ENCODE data around the gene ARMC7. TPM values are rescaled to one million over a fixed set of nuclear protein-coding genes. Genes with fewer than 3 reads are reported as not detected.
"Not testable (repeated sequence)": the region's sequence is repeated elsewhere in the genome, so short reads cannot be mapped to it uniquely, and the experiment has no call there.

The ARMC7 gene
- total and polyA plus RNA-seq, 2 of the 13 experiments (the other 11 are each of a cell fraction or from before 2014, with no cell fraction given) = 3.9 to 4.2 TPM

GRCh38 chr17:75133001-75133400 is 23.2 kb downstream of the ARMC7 start (continued):
- TF ChIP-seq RXRB (CRISPR knock-in tag; IDR thresholded peaks at IDR 0.05; ENCODE audit: borderline replicate concordance) = no peak; the same call in 1 of the 2 replicates
- 0 out of 2 replicates have a peak, but pooled peaks have one; percentile 29 for TF ChIP-seq ZMYM2 (CRISPR knock-in tag; IDR thresholded peaks at IDR 0.05)
- peak; percentile 32; the same call in 1 of the 2 replicates for TF ChIP-seq KLF12 (CRISPR knock-in tag; IDR thresholded peaks at IDR 0.05; ENCODE audit: borderline replicate concordance)
- no peak for TF ChIP-seq ZBED4 (CRISPR knock-in tag; IDR thresholded peaks at IDR 0.05; ENCODE audit: borderline replicate concordance)
- TF ChIP-seq HOXA3 (CRISPR knock-in tag; IDR thresholded peaks at IDR 0.05) = peak; percentile 21; the same call in 1 of the 2 replicates

GRCh38 chr17:75133607-75134347 is 24.0 kb downstream of the ARMC7 start:
- CTCF ChIA-PET (ENCODE audit: low intra/inter-chr PET ratio, low total read pairs) = not testable (repeated sequence)

More at GRCh38 chr17:75133607-75134347, 24.0 kb downstream of the ARMC7 start:
- WGBS (ENCODE audit: low lambda C conversion rate) = 94% methylated on average over 14 of the region's 14 CpGs
- BruUV-seq (replicated peaks); H3K27ac ChIP-seq (ENCODE audit: extremely low read length, insufficient read depth, low read length); H3K9ac ChIP-seq (ENCODE audit: insufficient read depth, low read depth, low read length); in situ Hi-C loops (cut with HindIII; ENCODE audit: extremely low pct_ligation_motif_present, low pct_unique_long_range_greater_than_20kb); H2AFZ ChIP-seq (ENCODE audit: low read length); DNase-seq (ENCODE audit: low spot score); H3K79me2 ChIP-seq (ENCODE audit: insufficient read depth, low read length); H4K20me1 ChIP-seq (ENCODE audit: insufficient read depth, low read length); ATAC-seq; H3K27me3 ChIP-seq (ENCODE audit: control insufficient read depth in 1 of 2, insufficient read depth in 2 of 2, low read length in 2 of 2); H3K4me2 ChIP-seq (ENCODE audit: low read depth, low read length); FAIRE-seq; H3K9me3 ChIP-seq (ENCODE audit: low read length); H3K4me3 ChIP-seq (replicated peaks in 1 of 3; ENCODE audit: insufficient read depth in 1 of 3, low read depth in 2 of 3, low read length in 3 of 3): not testable (repeated sequence)
- intact Hi-C loops (cut with micrococcal nuclease; ENCODE audit: unreplicated experiment) = loop anchor here (5.0 kb wide), 1 partner anchor 69 kb away; no protein-coding TSS in a partner anchor
- TF ChIP-seq RBM22 (optimal IDR thresholded peaks at IDR 0.05; ENCODE audit: low read length) = peak; percentile 51
- 0 out of 2 replicates have a peak, but pooled peaks have one; percentile 6 for TF ChIP-seq ZBTB33 (CRISPR knock-in tag; IDR thresholded peaks at IDR 0.05)
- TF ChIP-seq PHF5A (CRISPR knock-in tag; IDR thresholded peaks at IDR 0.05; ENCODE audit: low read depth, unreplicated experiment) = peak; percentile 17
- Histone ChIP-seq H3K36me3 (replicated peaks in 1 of 2; ENCODE audit: control insufficient read depth in 1 of 2, insufficient read depth in 2 of 2, low read length in 2 of 2) (peaks cover 11 to 34% of the 10 kb centered on the region in 2 experiments), H3K4me1 (ENCODE audit: insufficient read depth, low read length) (peaks cover 26% of the 10 kb centered on the region)
- POLR2A ChIA-PET = interaction anchor here (1.0 to 3.1 kb wide), 3 partner anchors 20 to 99 kb away, joined by 3 to 23 read pairs (median 3); partner anchors contain the start of genes ARMC7 and JPT1
